Osteocyte (in vitro differentiated cells): ENCODE measurements around the gene KREMEN1. TPM values are rescaled to one million over a fixed set of nuclear protein-coding genes. Genes with fewer than 3 reads are reported as not detected.

Experiments
- DNase-seq: peaks from one replicate; pipeline ENCODE4 v3.0.0; 2021; ENCODE audit warnings: mixed read lengths; ENCODE audit not compliant: unreplicated experiment; ENCODE audit errors: extremely low spot score
- H3K27ac Mint-ChIP-seq: one replicate; pipeline ENCODE4 v1.8.0; 2021; ENCODE audit warnings: mild to moderate bottlenecking, mixed read lengths; ENCODE audit not compliant: unreplicated experiment
- H3K27me3 Mint-ChIP-seq: one replicate; pipeline ENCODE4 v1.8.0; 2021; ENCODE audit warnings: mixed read lengths; ENCODE audit not compliant: unreplicated experiment
- H3K36me3 Mint-ChIP-seq: one replicate; pipeline ENCODE4 v1.8.0; 2021; ENCODE audit warnings: mixed read lengths; ENCODE audit not compliant: unreplicated experiment
- H3K4me1 Mint-ChIP-seq: one replicate; pipeline ENCODE4 v1.8.0; 2021; ENCODE audit warnings: mixed read lengths; ENCODE audit not compliant: unreplicated experiment
- H3K4me3 Mint-ChIP-seq: one replicate; pipeline ENCODE4 v1.8.0; 2021; ENCODE audit warnings: mild to moderate bottlenecking, moderate library complexity, mixed read lengths; ENCODE audit not compliant: unreplicated experiment
- H3K9me3 Mint-ChIP-seq: one replicate; pipeline ENCODE4 v1.8.0; 2021; ENCODE audit warnings: mixed read lengths; ENCODE audit not compliant: unreplicated experiment
- CTCF ChIP-seq: fragments of 200-600 bp; sonication (generic); IDR thresholded peaks from 2 replicates; pipeline ENCODE4 v1.5.0; 2021; ENCODE audit warnings: antibody characterized with exemption, mild to moderate bottlenecking, moderate library complexity
- total RNA-seq: library from RNA; stranded (reverse); gene quantifications from 2 replicates; pipeline ENCODE4 v1.2.1, GENCODE V29; 2021

Gene KREMEN1
- total RNA-seq, 1 donor from 2014 or later = 2.9 TPM

- Mint-ChIP-seq H3K27ac (no peak overlapping the region), H3K9me3 (no peaks in the 10 kb centered on the region)
Observed at GRCh38 chr22:29112121-29112520, 39.3 kb downstream of the KREMEN1 start.

GRCh38 chr22:29112681-29113080, 39.8 kb downstream of the KREMEN1 start:
- Mint-ChIP-seq H3K9me3 (no peaks in the 10 kb centered on the region), H3K27ac (no peak overlapping the region), H3K4me3 (no peak overlapping the region), H3K4me1 (no peaks in the 10 kb centered on the region), H3K27me3 (no peaks in the 10 kb centered on the region), H3K36me3 (no peaks in the 10 kb centered on the region)
- TF ChIP-seq CTCF = no peak
- DNase-seq = no peak

More at GRCh38 chr22:29112121-29112520, 39.3 kb downstream of the KREMEN1 start:
- Mint-ChIP-seq H3K27me3 (no peaks in the 10 kb centered on the region), H3K4me1 (no peaks in the 10 kb centered on the region), H3K36me3 (no peaks in the 10 kb centered on the region), H3K4me3 (no peak overlapping the region)
- TF ChIP-seq CTCF = no peak
- no peak for DNase-seq

- H3K4me1 Mint-ChIP-seq = no peaks in the 10 kb centered on the region
- no peaks in the 10 kb centered on the region for H3K27me3 Mint-ChIP-seq
- no peak overlapping the region for H3K27ac Mint-ChIP-seq
- H3K9me3 Mint-ChIP-seq = peaks cover 6% of the 10 kb centered on the region
- TF ChIP-seq CTCF = no peak
- no peak for DNase-seq
- no peaks in the 10 kb centered on the region for H3K36me3 Mint-ChIP-seq
- H3K4me3 Mint-ChIP-seq = no peak overlapping the region
Observed at GRCh38 chr22:29113319-29113718, 40.5 kb downstream of the KREMEN1 start.

- no peak for DNase-seq
- Mint-ChIP-seq H3K27ac (no peak overlapping the region), H3K4me1 (no peaks in the 10 kb centered on the region), H3K36me3 (no peaks in the 10 kb centered on the region), H3K9me3 (peaks cover 6% of the 10 kb centered on the region), H3K27me3 (no peaks in the 10 kb centered on the region), H3K4me3 (no peak overlapping the region)
- TF ChIP-seq CTCF = no peak
Observed at GRCh38 chr22:29114392-29114791, 41.6 kb downstream of the KREMEN1 start.

- Mint-ChIP-seq H3K4me3 (no peak overlapping the region), H3K27ac (no peak overlapping the region), H3K36me3 (no peaks in the 10 kb centered on the region), H3K9me3 (peaks cover 9% of the 10 kb centered on the region), H3K27me3 (peaks cover 5% of the 10 kb centered on the region), H3K4me1 (no peaks in the 10 kb centered on the region)
- DNase-seq = no peak
- no peak for TF ChIP-seq CTCF
Observed at GRCh38 chr22:29115682-29116288, 43.0 kb downstream of the KREMEN1 start.
